ENCODE measurements around the gene FRMD5. TPM values are rescaled to one million over a fixed set of nuclear protein-coding genes. Genes with fewer than 3 reads are reported as not detected.
A peak's percentile ranks its signal among the peaks of the same experiment; 100 is the strongest.

The FRMD5 gene
- total and polyA plus RNA-seq, 2 donors from 2014 or later = 0.32 to 0.41 TPM

GRCh38 chr15:44058126-44058525 is 136.9 kb downstream of the FRMD5 start:
- H3K27me3 ChIP-seq (ENCODE audit: control insufficient read depth, insufficient read depth, low read length) = no peaks in the 10 kb centered on the region
- no peaks in the 10 kb centered on the region for H3K36me3 ChIP-seq (ENCODE audit: control insufficient read depth in 2 of 3, insufficient read depth in 3 of 3, low read length in 3 of 3)
- DNase-seq (no peak), FAIRE-seq (no peak)
- TF ChIP-seq CTCF (IDR thresholded peaks at IDR 0.05; ENCODE audit: borderline replicate concordance, extremely low read depth, insufficient read depth) = no peak
- H3K9ac ChIP-seq (ENCODE audit: low read length in 3 of 3) = no peak overlapping the region
- no peaks in the 10 kb centered on the region for H3K4me1 ChIP-seq (ENCODE audit: control insufficient read depth in 2 of 3, insufficient read depth in 2 of 3, low read depth in 1 of 3, low read length in 3 of 3)
- H3K9me3 ChIP-seq (ENCODE audit: control insufficient read depth in 2 of 3, insufficient read depth in 1 of 3, low read length in 3 of 3) = no peaks in the 10 kb centered on the region
- no peak overlapping the region for H3K27ac ChIP-seq (ENCODE audit: low read depth in 2 of 2, low read length in 2 of 2)
- intact Hi-C loops (cut with DNase I) = no loop called here
- H3K4me3 ChIP-seq (ENCODE audit: low read length in 3 of 3) = no peak overlapping the region

- no peak for TF ChIP-seq CTCF (IDR thresholded peaks at IDR 0.05; ENCODE audit: borderline replicate concordance, extremely low read depth, insufficient read depth)
- Histone ChIP-seq H3K9me3 (ENCODE audit: control insufficient read depth in 2 of 3, insufficient read depth in 1 of 3, low read length in 3 of 3) (no peaks in the 10 kb centered on the region), H3K4me1 (ENCODE audit: control insufficient read depth in 2 of 3, insufficient read depth in 2 of 3, low read depth in 1 of 3, low read length in 3 of 3) (peaks cover 0 to 3% (median 0%) of the 10 kb centered on the region in 3 donors), H3K4me3 (ENCODE audit: low read length in 3 of 3) (no peak overlapping the region), H3K27me3 (ENCODE audit: control insufficient read depth, insufficient read depth, low read length) (no peaks in the 10 kb centered on the region), H3K9ac (ENCODE audit: low read length in 3 of 3) (no peak overlapping the region), H3K27ac (ENCODE audit: low read depth in 2 of 2, low read length in 2 of 2) (peak overlapping the region in 1 of 2 donors; percentile 2), H3K36me3 (ENCODE audit: control insufficient read depth in 2 of 3, insufficient read depth in 3 of 3, low read length in 3 of 3) (no peaks in the 10 kb centered on the region)
- no peak for DNase-seq
- intact Hi-C loops (cut with DNase I) = no loop called here
- FAIRE-seq = no peak
These were observed 149.4 kb downstream of the FRMD5 start for GRCh38 chr15:44045661-44046060.

- H3K36me3 ChIP-seq (ENCODE audit: control insufficient read depth in 2 of 3, insufficient read depth in 3 of 3, low read length in 3 of 3) = no peaks in the 10 kb centered on the region
- intact Hi-C loops (cut with DNase I) = no loop called here
- H3K4me3 ChIP-seq (ENCODE audit: low read length in 3 of 3) = no peak overlapping the region
- H3K4me1 ChIP-seq (ENCODE audit: control insufficient read depth in 2 of 3, insufficient read depth in 2 of 3, low read depth in 1 of 3, low read length in 3 of 3) = peaks cover 0 to 3% (median 0%) of the 10 kb centered on the region in 3 donors
- FAIRE-seq (peak; percentile 47), DNase-seq (no peak)
- H3K9me3 ChIP-seq (ENCODE audit: control insufficient read depth in 2 of 3, insufficient read depth in 1 of 3, low read length in 3 of 3) = no peaks in the 10 kb centered on the region
- H3K9ac ChIP-seq (ENCODE audit: low read length in 3 of 3) = no peak overlapping the region
- peak overlapping the region in 1 of 2 donors; percentile 2 for H3K27ac ChIP-seq (ENCODE audit: low read depth in 2 of 2, low read length in 2 of 2)
- no peaks in the 10 kb centered on the region for H3K27me3 ChIP-seq (ENCODE audit: control insufficient read depth, insufficient read depth, low read length)
- TF ChIP-seq CTCF (IDR thresholded peaks at IDR 0.05; ENCODE audit: borderline replicate concordance, extremely low read depth, insufficient read depth) = no peak
These were observed 149.9 kb downstream of the FRMD5 start for GRCh38 chr15:44045217-44045616.

GRCh38 chr15:44038755-44039191 is 156.3 kb downstream of the FRMD5 start:
- DNase-seq = peak in 4 of 5 donors; percentile 35 to 79 (median 64)
- H3K9me3 ChIP-seq (ENCODE audit: control insufficient read depth in 2 of 3, insufficient read depth in 1 of 3, low read length in 3 of 3) = no peaks in the 10 kb centered on the region
- H3K27me3 ChIP-seq (ENCODE audit: control insufficient read depth, insufficient read depth, low read length) = no peaks in the 10 kb centered on the region
- intact Hi-C loops (cut with DNase I) = no loop called here
- H3K36me3 ChIP-seq (ENCODE audit: control insufficient read depth in 2 of 3, insufficient read depth in 3 of 3, low read length in 3 of 3) = no peaks in the 10 kb centered on the region
- H3K27ac ChIP-seq (ENCODE audit: low read depth in 2 of 2, low read length in 2 of 2) = no peak overlapping the region
- no peak for TF ChIP-seq CTCF (IDR thresholded peaks at IDR 0.05; ENCODE audit: borderline replicate concordance, extremely low read depth, insufficient read depth)
- H3K4me3 ChIP-seq (ENCODE audit: low read length in 3 of 3) = peak overlapping the region in 1 of 3 donors; percentile 28
- peaks cover 0 to 2% (median 0%) of the 10 kb centered on the region in 3 donors for H3K4me1 ChIP-seq (ENCODE audit: control insufficient read depth in 2 of 3, insufficient read depth in 2 of 3, low read depth in 1 of 3, low read length in 3 of 3)
- H3K9ac ChIP-seq (ENCODE audit: low read length in 3 of 3) = no peak overlapping the region
- FAIRE-seq = no peak
